Measurements from ENCODE around the gene CALML4. TPM values are rescaled to one million over a fixed set of nuclear protein-coding genes. Genes with fewer than 3 reads are reported as not detected.

The CALML4 gene
- total RNA-seq, 2 experiments from 2014 or later = 1.5 to 2.0 TPM

- Histone ChIP-seq H3K9me3 (ENCODE audit: control insufficient read depth in 1 of 2, insufficient read depth in 1 of 2, low read length in 2 of 2) (no peaks in the 10 kb centered on the region), H3K36me3 (ENCODE audit: insufficient read depth, low read length) (peaks cover 49% of the 10 kb centered on the region), H3K4me3 (ENCODE audit: low read length) (no peak overlapping the region), H3K27me3 (ENCODE audit: control insufficient read depth in 1 of 2, insufficient read depth in 2 of 2, low read length in 2 of 2) (no peaks in the 10 kb centered on the region), H3K27ac (ENCODE audit: low read depth in 1 of 2, low read length in 2 of 2) (no peak overlapping the region), H3K4me1 (ENCODE audit: insufficient read depth, low read length) (no peaks in the 10 kb centered on the region)
- no peak for TF ChIP-seq CTCF (IDR thresholded peaks at IDR 0.05)
- Mint-ChIP-seq H3K27me3 (no peaks in the 10 kb centered on the region), H3K9me3 (peaks cover 2% of the 10 kb centered on the region), H3K4me3 (no peak overlapping the region), H3K36me3 (ENCODE audit: low read depth) (peaks cover 67% of the 10 kb centered on the region), H3K27ac (peak overlapping the region; percentile 8), H3K4me1 (ENCODE audit: low read depth) (peaks cover 7% of the 10 kb centered on the region)
- intact Hi-C loops (cut with DNase I, micrococcal nuclease) = no loop called here
- ATAC-seq (ENCODE audit: poor library complexity) (no peak), DNase-seq (no peak)
- POLR2A ChIA-PET = no interaction called here
- CTCF ChIA-PET = interaction anchor here (0.7 kb wide), 1 partner anchor 23 kb away, joined by 3 read pairs; no protein-coding TSS in a partner anchor
Measured at GRCh38 chr15:68163191-68163590, 41.9 kb downstream of the CALML4 start.

GRCh38 chr15:68158046-68158628 is 47.0 kb downstream of the CALML4 start:
- CTCF ChIA-PET = interaction anchor here (2.0 kb wide), 1 partner anchor 28 kb away, joined by 4 read pairs; no protein-coding TSS in a partner anchor

GRCh38 chr15:68157074-68157473 is 48.1 kb downstream of the CALML4 start:
- Mint-ChIP-seq H3K27ac (no peak overlapping the region), H3K4me3 (no peak overlapping the region), H3K27me3 (no peaks in the 10 kb centered on the region), H3K4me1 (ENCODE audit: low read depth) (peaks cover 4% of the 10 kb centered on the region), H3K36me3 (ENCODE audit: low read depth) (peaks cover 57% of the 10 kb centered on the region), H3K9me3 (peaks cover 2% of the 10 kb centered on the region)
- intact Hi-C loops (cut with DNase I, micrococcal nuclease) = loop anchor here in 1 of 2 experiments (5.0 kb wide), 1 partner anchor 105 kb away; the partner anchor contains the start of gene PIAS1
- no peak for TF ChIP-seq CTCF (IDR thresholded peaks at IDR 0.05)
- H3K27me3 ChIP-seq (ENCODE audit: control insufficient read depth in 1 of 2, insufficient read depth in 2 of 2, low read length in 2 of 2) = no peaks in the 10 kb centered on the region
- H3K27ac ChIP-seq (ENCODE audit: low read depth in 1 of 2, low read length in 2 of 2) = no peak overlapping the region
- CTCF ChIA-PET = interaction anchor here (2.0 kb wide), 1 partner anchor 27 kb away, joined by 4 read pairs; no protein-coding TSS in a partner anchor
- no peak for ATAC-seq (ENCODE audit: poor library complexity)
- POLR2A ChIA-PET = interaction anchor here (0.5 to 0.6 kb wide), 2 partner anchors 38 kb away, joined by 3 read pairs; no protein-coding TSS in a partner anchor
- no peak overlapping the region for H3K4me3 ChIP-seq (ENCODE audit: low read length)
- peaks cover 56% of the 10 kb centered on the region for H3K36me3 ChIP-seq (ENCODE audit: insufficient read depth, low read length)
- H3K4me1 ChIP-seq (ENCODE audit: insufficient read depth, low read length) = no peaks in the 10 kb centered on the region
- no peak for DNase-seq
- no peaks in the 10 kb centered on the region for H3K9me3 ChIP-seq (ENCODE audit: control insufficient read depth in 1 of 2, insufficient read depth in 1 of 2, low read length in 2 of 2)

More at GRCh38 chr15:68158046-68158628, 47.0 kb downstream of the CALML4 start:
- H3K27ac Mint-ChIP-seq = no peak overlapping the region
- Histone ChIP-seq H3K4me1 (ENCODE audit: insufficient read depth, low read length) (no peaks in the 10 kb centered on the region), H3K4me3 (ENCODE audit: low read length) (no peak overlapping the region), H3K9me3 (ENCODE audit: control insufficient read depth in 1 of 2, insufficient read depth in 1 of 2, low read length in 2 of 2) (no peaks in the 10 kb centered on the region), H3K27me3 (ENCODE audit: control insufficient read depth in 1 of 2, insufficient read depth in 2 of 2, low read length in 2 of 2) (no peaks in the 10 kb centered on the region), H3K27ac (ENCODE audit: low read depth in 1 of 2, low read length in 2 of 2) (no peak overlapping the region), H3K36me3 (ENCODE audit: insufficient read depth, low read length) (peaks cover 58% of the 10 kb centered on the region)
- H3K9me3 Mint-ChIP-seq = peaks cover 2% of the 10 kb centered on the region
- H3K36me3 Mint-ChIP-seq (ENCODE audit: low read depth) = peaks cover 55% of the 10 kb centered on the region
- DNase-seq (no peak), ATAC-seq (ENCODE audit: poor library complexity) (no peak)
- no peaks in the 10 kb centered on the region for H3K27me3 Mint-ChIP-seq
- intact Hi-C loops (cut with DNase I, micrococcal nuclease) = loop anchor here in 1 of 2 experiments (5.0 kb wide), 1 partner anchor 106 kb away; the partner anchor contains the start of gene PIAS1
- no peak overlapping the region for H3K4me3 Mint-ChIP-seq
- POLR2A ChIA-PET = interaction anchor here (0.6 to 1.0 kb wide), 2 partner anchors 37 to 102 kb away, joined by 3 read pairs; no protein-coding TSS in a partner anchor
- H3K4me1 Mint-ChIP-seq (ENCODE audit: low read depth) = peaks cover 4% of the 10 kb centered on the region
- TF ChIP-seq CTCF (IDR thresholded peaks at IDR 0.05) = no peak
